Kidney epithelial cell (primary cell): ENCODE measurements around the gene WBP1L. TPM values are rescaled to one million over a fixed set of nuclear protein-coding genes. Genes with fewer than 3 reads are reported as not detected.

Experiments used
- DNase-seq: peaks from one replicate; pipeline ENCODE4 v3.0.0-alpha.2; 2010; ENCODE audit warnings: low read depth
- H3K27me3 ChIP-seq: 2 replicates; pipeline ENCODE4 v1.6.0; 2011; ENCODE audit warnings: low read length; ENCODE audit not compliant: control insufficient read depth, insufficient read depth
- H3K36me3 ChIP-seq: 2 replicates; pipeline ENCODE4 v1.5.1; 2011; ENCODE audit warnings: low read length; ENCODE audit not compliant: control insufficient read depth, insufficient read depth
- H3K4me3 ChIP-seq: 2 replicates; pipeline ENCODE4 v1.5.1; 2011; ENCODE audit warnings: low read depth, mild to moderate bottlenecking, control low read depth, low read length
- CTCF ChIP-seq: IDR thresholded peaks from 2 replicates; pipeline ENCODE4 v1.5.1; 2011; ENCODE audit warnings: mild to moderate bottlenecking, moderate library complexity, low read length, control low read depth, inconsistent platforms; ENCODE audit not compliant: insufficient read depth, poor library complexity, severe bottlenecking
- total RNA-seq: library from RNA; depleted of rRNA; stranded (reverse); fragments of >200 nt; gene quantifications from 2 replicates; pipeline ENCODE4 v1.2.3, GENCODE V29; 2015

The WBP1L gene
- total RNA-seq, 1 donor from 2014 or later: 67.1 TPM

- no peaks in the 10 kb centered on the region for H3K27me3 ChIP-seq
- no peak overlapping the region for H3K4me3 ChIP-seq
- TF ChIP-seq CTCF: no peak
- H3K36me3 ChIP-seq: peaks cover 2% of the 10 kb centered on the region
- DNase-seq: no peak
Measured at GRCh38 chr10:102811346-102811745, 67.6 kb downstream of the WBP1L start.

- Histone ChIP-seq H3K27me3 (no peaks in the 10 kb centered on the region), H3K36me3 (peaks cover 2% of the 10 kb centered on the region), H3K4me3 (no peak overlapping the region)
- TF ChIP-seq CTCF: no peak
- DNase-seq: no peak
Measured at GRCh38 chr10:102812231-102812876, 68.6 kb downstream of the WBP1L start.

- Histone ChIP-seq H3K27me3 (no peaks in the 10 kb centered on the region), H3K4me3 (no peak overlapping the region), H3K36me3 (peaks cover 2% of the 10 kb centered on the region)
- DNase-seq: no peak
- no peak for TF ChIP-seq CTCF
Measured at GRCh38 chr10:102813017-102813541, 69.3 kb downstream of the WBP1L start.

- TF ChIP-seq CTCF: no peak
- Histone ChIP-seq H3K36me3 (peaks cover 2% of the 10 kb centered on the region), H3K4me3 (no peak overlapping the region), H3K27me3 (no peaks in the 10 kb centered on the region)
- DNase-seq: no peak
Measured at GRCh38 chr10:102813734-102814452, 70.1 kb downstream of the WBP1L start.

- no peak overlapping the region for H3K4me3 ChIP-seq
- no peak for DNase-seq
- H3K27me3 ChIP-seq: no peaks in the 10 kb centered on the region
- peaks cover 2% of the 10 kb centered on the region for H3K36me3 ChIP-seq
- TF ChIP-seq CTCF: no peak
Measured at GRCh38 chr10:102814453-102814871, 70.7 kb downstream of the WBP1L start.
